Calu3 (cell line): ENCODE data around the gene DNASE1L2. TPM values are rescaled to one million over a fixed set of nuclear protein-coding genes. Genes with fewer than 3 reads are reported as not detected.

Source experiments
- BruUV-seq: library from RNA; stranded (reverse); fragments of 400-500 nt; replicated peaks from 2 replicates; lab custom pipeline; 2021; lab: Mats Ljungman, UMichigan
- CTCF ChIA-PET: fragments of 300-600 bp; sonication (Branson Sonifier 250); formaldehyde crosslinking; loops from one replicate; lab custom pipeline; 2022; ENCODE audit warnings: antibody characterized with exemption; lab: Charles Lee
- DNase-seq: peaks from one replicate; pipeline ENCODE4 v3.0.0; 2022
- H3K27ac Mint-ChIP-seq: one replicate; pipeline ENCODE4 v1.8.0; 2022; ENCODE audit warnings: mixed read lengths; ENCODE audit not compliant: unreplicated experiment
- H3K27me3 Mint-ChIP-seq: one replicate; pipeline ENCODE4 v1.8.0; 2022; ENCODE audit warnings: mixed read lengths; ENCODE audit not compliant: unreplicated experiment
- H3K36me3 Mint-ChIP-seq: one replicate; pipeline ENCODE4 v1.8.0; 2022; ENCODE audit warnings: mild to moderate bottlenecking, moderate library complexity, mixed read lengths; ENCODE audit not compliant: insufficient read depth, unreplicated experiment
- H3K4me1 Mint-ChIP-seq: one replicate; pipeline ENCODE4 v1.8.0; 2022; ENCODE audit warnings: mild to moderate bottlenecking, low read depth, mixed read lengths; ENCODE audit not compliant: unreplicated experiment
- H3K4me3 Mint-ChIP-seq: one replicate; pipeline ENCODE4 v1.8.0; 2022; ENCODE audit warnings: mild to moderate bottlenecking, low read depth, moderate library complexity, mixed read lengths; ENCODE audit not compliant: unreplicated experiment
- H3K9me3 Mint-ChIP-seq: one replicate; pipeline ENCODE4 v1.8.0; 2022; ENCODE audit warnings: low read depth, mixed read lengths; ENCODE audit not compliant: unreplicated experiment
- intact Hi-C: fragments of 100-400 bp; cut with micrococcal nuclease; formaldehyde crosslinking; loops from one replicate; pipeline ENCODE4 v1.10.0; 2022; ENCODE audit not compliant: unreplicated experiment
- total RNA-seq: library from RNA; stranded (reverse); gene quantifications from 2 replicates; pipeline ENCODE4 v1.2.3, GENCODE V29; 2022
- TF ChIP-seq, protein P1 (sequence below): fragments of 200-600 bp; IDR thresholded peaks from one replicate; pipeline ENCODE4 v1.8.0; 2022; ENCODE audit warnings: antibody characterized with exemption; ENCODE audit not compliant: unreplicated experiment

Gene DNASE1L2
- total RNA-seq, 1 experiment from 2014 or later, result 5.7 TPM

DNA sequence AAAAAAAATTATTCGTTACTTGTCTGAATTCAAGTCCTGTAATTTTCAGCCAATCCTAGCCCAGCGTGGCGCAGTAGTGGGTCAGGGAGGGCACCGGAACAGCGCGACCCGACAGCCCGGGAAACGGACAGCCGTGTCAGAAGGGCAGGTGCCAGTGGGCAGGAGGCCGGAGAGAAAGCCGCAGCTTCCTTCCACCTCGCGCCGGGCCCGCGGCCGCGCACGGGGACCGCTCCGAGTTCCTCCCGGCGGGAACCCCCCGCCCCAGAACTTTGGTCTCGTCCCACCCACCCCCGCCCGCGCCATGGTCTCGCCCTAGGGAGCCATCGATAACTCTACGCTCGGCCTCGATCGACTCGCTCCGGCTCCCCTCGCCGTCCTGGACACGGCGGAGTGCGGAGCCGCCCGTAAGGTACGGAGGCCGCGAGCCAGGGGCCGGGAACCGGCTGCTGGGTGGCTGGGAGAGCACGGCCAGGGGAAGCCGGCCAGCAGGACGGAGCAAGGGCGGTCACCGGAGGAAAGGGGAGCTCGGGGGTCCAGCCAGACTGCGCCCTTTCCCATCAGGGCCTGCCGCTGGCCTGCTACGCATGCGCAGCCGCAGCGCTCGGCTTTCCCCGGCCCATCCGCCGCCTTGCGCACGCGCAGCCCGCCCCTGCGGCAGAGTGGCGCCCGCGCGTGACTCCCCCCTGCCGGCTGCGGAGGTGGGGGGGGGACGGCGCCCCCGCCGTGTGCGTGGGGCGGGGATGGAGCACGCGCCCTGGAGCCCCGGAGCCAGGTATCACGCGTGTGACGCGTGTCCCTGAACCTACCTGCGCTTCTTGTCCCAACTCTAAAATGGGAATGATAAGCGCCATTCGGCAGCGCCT is 30.9 kb upstream of the DNASE1L2 start, which contains the start of gene MLST8:
Gene MLST8 (plus strand): TSS at position 351 of the 863 bp plus-strand sequence. CDS start 632 bp downstream, outside the sequence.
- H3K4me1 Mint-ChIP-seq, result peaks cover 28% of the 10 kb centered on the region
- peaks cover 57% of the 10 kb centered on the region for H3K36me3 Mint-ChIP-seq
- H3K27ac Mint-ChIP-seq, result peak within 1 kb of the TSS; percentile 53
- TF ChIP-seq, protein P1, sequence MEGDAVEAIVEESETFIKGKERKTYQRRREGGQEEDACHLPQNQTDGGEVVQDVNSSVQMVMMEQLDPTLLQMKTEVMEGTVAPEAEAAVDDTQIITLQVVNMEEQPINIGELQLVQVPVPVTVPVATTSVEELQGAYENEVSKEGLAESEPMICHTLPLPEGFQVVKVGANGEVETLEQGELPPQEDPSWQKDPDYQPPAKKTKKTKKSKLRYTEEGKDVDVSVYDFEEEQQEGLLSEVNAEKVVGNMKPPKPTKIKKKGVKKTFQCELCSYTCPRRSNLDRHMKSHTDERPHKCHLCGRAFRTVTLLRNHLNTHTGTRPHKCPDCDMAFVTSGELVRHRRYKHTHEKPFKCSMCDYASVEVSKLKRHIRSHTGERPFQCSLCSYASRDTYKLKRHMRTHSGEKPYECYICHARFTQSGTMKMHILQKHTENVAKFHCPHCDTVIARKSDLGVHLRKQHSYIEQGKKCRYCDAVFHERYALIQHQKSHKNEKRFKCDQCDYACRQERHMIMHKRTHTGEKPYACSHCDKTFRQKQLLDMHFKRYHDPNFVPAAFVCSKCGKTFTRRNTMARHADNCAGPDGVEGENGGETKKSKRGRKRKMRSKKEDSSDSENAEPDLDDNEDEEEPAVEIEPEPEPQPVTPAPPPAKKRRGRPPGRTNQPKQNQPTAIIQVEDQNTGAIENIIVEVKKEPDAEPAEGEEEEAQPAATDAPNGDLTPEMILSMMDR, result peak; percentile 38
- no peaks in the 10 kb centered on the region for H3K9me3 Mint-ChIP-seq
- BruUV-seq, result no TSS peak
- H3K27me3 Mint-ChIP-seq, result peaks cover 21% of the 10 kb centered on the region
- DNase-seq, result peak; percentile 90
- CTCF ChIA-PET, result interaction anchor here (0.5 to 0.8 kb wide), 2 partner anchors 164 to 326 kb away, joined by 3 to 4 read pairs; partner anchors contain the start of gene CEMP1
- intact Hi-C loops, result no loop called here
- H3K4me3 Mint-ChIP-seq, result peak within 1 kb of the TSS; percentile 80

GRCh38 chr16:2205967-2206313 is 30.3 kb upstream of the DNASE1L2 start:
- peaks cover 15% of the 10 kb centered on the region for H3K27me3 Mint-ChIP-seq
- CTCF ChIA-PET, result interaction anchor here (0.5 to 0.8 kb wide), 3 partner anchors 16 to 325 kb away, joined by 3 to 5 read pairs (median 4); partner anchors contain the start of gene CEMP1
- H3K4me3 Mint-ChIP-seq, result peak overlapping the region; percentile 80
- H3K36me3 Mint-ChIP-seq, result peaks cover 63% of the 10 kb centered on the region
- peak overlapping the region; percentile 53 for H3K27ac Mint-ChIP-seq
- no TSS peak for BruUV-seq
- no peaks in the 10 kb centered on the region for H3K9me3 Mint-ChIP-seq
- peak; percentile 23 for DNase-seq
- intact Hi-C loops, result no loop called here
- H3K4me1 Mint-ChIP-seq, result peaks cover 28% of the 10 kb centered on the region
- TF ChIP-seq, protein P1, result peak; percentile 2

DNA sequence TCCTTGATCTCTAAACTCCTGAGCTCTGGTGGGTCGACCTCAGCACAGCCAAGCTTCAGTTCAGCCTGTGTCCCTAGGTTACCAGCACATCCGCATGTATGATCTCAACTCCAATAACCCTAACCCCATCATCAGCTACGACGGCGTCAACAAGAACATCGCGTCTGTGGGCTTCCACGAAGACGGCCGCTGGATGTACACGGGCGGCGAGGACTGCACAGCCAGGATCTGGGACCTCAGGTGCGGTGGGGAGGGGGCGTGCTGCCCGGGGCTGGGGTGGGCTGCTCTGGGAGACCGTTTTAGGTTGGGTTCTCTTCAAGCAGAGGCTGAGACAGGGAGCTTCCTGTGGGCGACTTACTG is 29.8 kb upstream of the DNASE1L2 start:
- no peak for DNase-seq
- CTCF ChIA-PET, result interaction anchor here (0.5 kb wide), 1 partner anchor 16 kb away, joined by 5 read pairs; no protein-coding TSS in a partner anchor
- Mint-ChIP-seq H3K4me1 (peaks cover 28% of the 10 kb centered on the region), H3K27me3 (peaks cover 14% of the 10 kb centered on the region), H3K27ac (peak overlapping the region; percentile 53), H3K9me3 (no peaks in the 10 kb centered on the region), H3K36me3 (peaks cover 68% of the 10 kb centered on the region), H3K4me3 (peak overlapping the region; percentile 80)
- intact Hi-C loops, result no loop called here
- TSS peak; percentile 44 for BruUV-seq
- TF ChIP-seq, protein P1, result no peak

GRCh38 chr16:2206780-2207433 is 29.3 kb upstream of the DNASE1L2 start:
- CTCF ChIA-PET, result no interaction called here
- no peak for DNase-seq
- Mint-ChIP-seq H3K4me1 (peaks cover 33% of the 10 kb centered on the region), H3K27ac (no peak overlapping the region), H3K9me3 (no peaks in the 10 kb centered on the region), H3K4me3 (peak overlapping the region; percentile 80), H3K36me3 (peaks cover 73% of the 10 kb centered on the region), H3K27me3 (peaks cover 8% of the 10 kb centered on the region)
- TF ChIP-seq, protein P1, result no peak
- intact Hi-C loops, result no loop called here
- no TSS peak for BruUV-seq
